Neural cell (in vitro differentiated cells): Measurements from ENCODE around the gene MARS2. TPM values are rescaled to one million over a fixed set of nuclear protein-coding genes. Genes with fewer than 3 reads are reported as not detected.
A peak's percentile ranks its signal among the peaks of the same experiment; 100 is the strongest.
"Not testable (repeated sequence)": the region's sequence is repeated elsewhere in the genome, so short reads cannot be mapped to it uniquely, and the experiment has no call there.

Experiments
- H2AFZ ChIP-seq: fragments of 200-600, 300-800 bp; sonication (generic), shearing (Covaris generic); 2 replicates; pipeline ENCODE4 v1.6.0; 2014; ENCODE audit warnings: low read depth, mild to moderate bottlenecking, antibody characterized with exemption, low read length, moderate library complexity
- H3F3A ChIP-seq: fragments of 200-600 bp; shearing (Covaris generic); 2 replicates; pipeline ENCODE4 v1.6.1; 2016; ENCODE audit warnings: mild to moderate bottlenecking, moderate library complexity, mixed read lengths, antibody characterized with exemption, low read length; ENCODE audit not compliant: insufficient read depth, poor library complexity, severe bottlenecking
- H3K27ac ChIP-seq: fragments of 200-600, 300-800 bp; sonication (generic), shearing (Covaris generic); 2 replicates; pipeline ENCODE4 v1.5.1; 2014; ENCODE audit warnings: mild to moderate bottlenecking, low read length, moderate library complexity
- H3K27me3 ChIP-seq: fragments of 300-800, 200-600 bp; sonication (generic), shearing (Covaris generic); 2 replicates; pipeline ENCODE4 v1.6.0; 2014; ENCODE audit warnings: mild to moderate bottlenecking, low read depth, low read length, moderate library complexity; ENCODE audit not compliant: insufficient read depth
- H3K36me3 ChIP-seq: fragments of 300-800, 200-600 bp; sonication (generic), shearing (Covaris generic); 2 replicates; pipeline ENCODE4 v1.5.1; 2014; ENCODE audit warnings: mild to moderate bottlenecking, antibody characterized with exemption, low read length, moderate library complexity; ENCODE audit not compliant: insufficient read depth
- H3K4me2 ChIP-seq: fragments of 300-800, 200-600 bp; sonication (generic), shearing (Covaris generic); 2 replicates; pipeline ENCODE4 v1.6.0; 2014; ENCODE audit warnings: mild to moderate bottlenecking, low read length
- H3K4me3 ChIP-seq: fragments of 300-800, 200-600 bp; sonication (generic), shearing (Covaris generic); 2 replicates; pipeline ENCODE4 v1.5.1; 2014; ENCODE audit warnings: mild to moderate bottlenecking, low read length, moderate library complexity
- H3K79me2 ChIP-seq: fragments of 200-600 bp; shearing (Covaris generic); replicated peaks from 2 replicates; pipeline ENCODE4 v1.6.0; 2014; ENCODE audit warnings: mild to moderate bottlenecking, low read length, moderate library complexity; ENCODE audit not compliant: insufficient read depth
- H3K9ac ChIP-seq: fragments of 300-800, 200-600 bp; sonication (generic), shearing (Covaris generic); 2 replicates; pipeline ENCODE4 v1.6.1; 2016; ENCODE audit warnings: mild to moderate bottlenecking, low read length, mixed read lengths
- H3K9me2 ChIP-seq: fragments of 200-600 bp; shearing (Covaris generic); 2 replicates; pipeline ENCODE4 v1.6.1; 2016; ENCODE audit warnings: mild to moderate bottlenecking, low read length, mixed read lengths; ENCODE audit not compliant: insufficient read depth
- H3K9me3 ChIP-seq: fragments of 200-600, 300-800 bp; sonication (generic), shearing (Covaris generic); 2 replicates; pipeline ENCODE4 v1.6.1; 2016; ENCODE audit warnings: mild to moderate bottlenecking, mixed run types, low read length, moderate library complexity, mixed read lengths
- H4K20me1 ChIP-seq: fragments of 200-600 bp; shearing (Covaris generic); 2 replicates; pipeline ENCODE4 v1.6.1; 2016; ENCODE audit warnings: mild to moderate bottlenecking, mixed run types; ENCODE audit not compliant: insufficient read depth
- CTCF ChIP-seq: fragments of 450-650 bp; IDR thresholded peaks from 2 replicates; pipeline ENCODE4 v1.5.1; 2014; ENCODE audit warnings: antibody characterized with exemption, mild to moderate bottlenecking, moderate library complexity; ENCODE audit not compliant: poor library complexity, severe bottlenecking
- EP300 ChIP-seq: fragments of 450-650 bp; conservative IDR thresholded peaks from 2 replicates; pipeline ENCODE4 v1.6.1; 2014; ENCODE audit warnings: antibody characterized with exemption, mild to moderate bottlenecking, moderate library complexity; ENCODE audit not compliant: poor library complexity, severe bottlenecking
- EZH2 ChIP-seq: fragments of 200-600, 300-800 bp; shearing (Covaris generic), sonication (generic); IDR thresholded peaks from 2 replicates; pipeline ENCODE4 v1.6.1; 2014; ENCODE audit warnings: antibody characterized with exemption, low read length, borderline replicate concordance, mild to moderate bottlenecking; ENCODE audit not compliant: insufficient read depth, poor library complexity, severe bottlenecking
- MXI1 ChIP-seq: fragments of 450-650 bp; conservative IDR thresholded peaks from 2 replicates; pipeline ENCODE4 v1.6.1; 2014; ENCODE audit warnings: antibody characterized with exemption, mild to moderate bottlenecking; ENCODE audit not compliant: poor library complexity, severe bottlenecking
- POLR2AphosphoS5 ChIP-seq: IDR thresholded peaks from 2 replicates; pipeline ENCODE4 v1.6.1; 2012
- RAD21 ChIP-seq: fragments of 450-650 bp; conservative IDR thresholded peaks from 2 replicates; pipeline ENCODE4 v1.6.1; 2014; ENCODE audit warnings: antibody characterized with exemption, mild to moderate bottlenecking, moderate library complexity
- REST ChIP-seq: IDR thresholded peaks from 2 replicates; pipeline ENCODE4 v1.6.1; 2012; ENCODE audit warnings: borderline replicate concordance
- SMC3 ChIP-seq: fragments of 450-650 bp; conservative IDR thresholded peaks from 2 replicates; pipeline ENCODE4 v1.6.1; 2014; ENCODE audit warnings: antibody characterized with exemption, mild to moderate bottlenecking, moderate library complexity; ENCODE audit not compliant: poor library complexity
- TAF1 ChIP-seq: IDR thresholded peaks from 2 replicates; pipeline ENCODE4 v1.6.1; 2012; ENCODE audit warnings: low read depth
- polyA plus RNA-seq: library from polyadenylated mRNA; depleted of rRNA; stranded (reverse); fragments of >200 nt; gene quantifications from 2 replicates; pipeline ENCODE4 v1.2.3, GENCODE V29; 2014

Gene MARS2
- polyA plus RNA-seq, 1 donor from 2014 or later, result 3.8 TPM

GRCh38 chr2:197708331-197708730, 3.2 kb downstream of the MARS2 start:
- Histone ChIP-seq H3K9ac (no peak overlapping the region), H3K27ac (no peak overlapping the region), H3K9me2 (no peaks in the 10 kb centered on the region), H3K79me2 (peaks cover 13% of the 10 kb centered on the region), H4K20me1 (no peaks in the 10 kb centered on the region), H3K4me2 (peak overlapping the region; percentile 70), H3K27me3 (no peaks in the 10 kb centered on the region), H3K9me3 (no peaks in the 10 kb centered on the region), H3K36me3 (no peaks in the 10 kb centered on the region), H2AFZ (no peak overlapping the region), H3K4me3 (peak overlapping the region; percentile 87), H3F3A (no peaks in the 10 kb centered on the region)
- TF ChIP-seq TAF1, result no peak
- no peak for TF ChIP-seq POLR2AphosphoS5
- no peak for TF ChIP-seq RAD21
- no peak for TF ChIP-seq SMC3
- no peak for TF ChIP-seq MXI1
- TF ChIP-seq CTCF, result no peak
- no peak for TF ChIP-seq EP300
- no peak for TF ChIP-seq EZH2
- TF ChIP-seq REST, result no peak

GRCh38 chr2:197709140-197709539, 4.0 kb downstream of the MARS2 start:
- not testable (repeated sequence) for H2AFZ ChIP-seq

GRCh38 chr2:197710424-197711042, 5.4 kb downstream of the MARS2 start:
- H3K79me2 ChIP-seq, result peaks cover 13% of the 10 kb centered on the region
- H3K36me3 ChIP-seq, result no peaks in the 10 kb centered on the region

More at GRCh38 chr2:197709140-197709539, 4.0 kb downstream of the MARS2 start:
- not testable (repeated sequence) for H3K27ac ChIP-seq, H3F3A ChIP-seq, H3K9me2 ChIP-seq, H3K9me3 ChIP-seq, H3K36me3 ChIP-seq, H3K9ac ChIP-seq, H4K20me1 ChIP-seq, H3K4me2 ChIP-seq, H3K27me3 ChIP-seq
- Histone ChIP-seq H3K4me3 (peak overlapping the region; percentile 87), H3K79me2 (peaks cover 13% of the 10 kb centered on the region)

More at GRCh38 chr2:197710424-197711042, 5.4 kb downstream of the MARS2 start:
- H3K9me2 ChIP-seq, result no peaks in the 10 kb centered on the region
- TF ChIP-seq EP300, result no peak
- TF ChIP-seq SMC3, result no peak
- no peak for TF ChIP-seq POLR2AphosphoS5
- TF ChIP-seq MXI1, result no peak
- no peak for TF ChIP-seq EZH2
- TF ChIP-seq CTCF, result no peak
- TF ChIP-seq RAD21, result no peak
- TF ChIP-seq REST, result no peak
- TF ChIP-seq TAF1, result no peak
- no peak overlapping the region for H2AFZ ChIP-seq
- no peaks in the 10 kb centered on the region for H4K20me1 ChIP-seq
- H3K9ac ChIP-seq, result no peak overlapping the region
- no peak overlapping the region for H3K4me3 ChIP-seq
- H3F3A ChIP-seq, result no peaks in the 10 kb centered on the region
- no peak overlapping the region for H3K27ac ChIP-seq
- no peak overlapping the region for H3K4me2 ChIP-seq
- H3K9me3 ChIP-seq, result no peaks in the 10 kb centered on the region
- no peaks in the 10 kb centered on the region for H3K27me3 ChIP-seq
